HPDE6-E6E7 (cell line): ENCODE data around the gene USB1.

Experiments used
- DNase-seq: peaks from one replicate; pipeline ENCODE4 v3.0.0; 2011; ENCODE audit warnings: missing footprints; ENCODE audit errors: extremely low spot score

USB1 gene

GRCh38 chr16:58034128-58034685 is 33.0 kb downstream of the USB1 start:
- DNase-seq = no peak

DNA sequence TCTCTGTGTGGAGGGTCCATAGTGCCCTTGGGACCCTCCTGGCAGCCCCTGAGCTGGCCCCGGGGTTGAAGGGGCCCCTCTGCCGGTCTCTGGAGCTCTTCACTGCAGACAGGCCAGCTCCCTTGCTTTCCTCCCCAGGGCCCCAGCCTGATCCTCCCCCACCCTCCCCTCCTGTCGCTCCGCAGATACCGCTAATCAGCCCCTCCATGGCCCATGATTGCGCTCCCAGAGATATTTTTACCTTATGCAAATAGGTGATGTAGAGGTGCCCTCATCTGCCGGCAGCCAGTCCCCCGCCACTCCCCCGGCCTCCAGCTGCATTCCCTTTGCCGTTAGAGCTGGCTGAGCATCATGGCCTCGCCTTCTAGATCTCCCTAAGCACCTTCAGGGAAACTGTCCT is 33.6 kb downstream of the USB1 start:
- no peak for DNase-seq

DNA sequence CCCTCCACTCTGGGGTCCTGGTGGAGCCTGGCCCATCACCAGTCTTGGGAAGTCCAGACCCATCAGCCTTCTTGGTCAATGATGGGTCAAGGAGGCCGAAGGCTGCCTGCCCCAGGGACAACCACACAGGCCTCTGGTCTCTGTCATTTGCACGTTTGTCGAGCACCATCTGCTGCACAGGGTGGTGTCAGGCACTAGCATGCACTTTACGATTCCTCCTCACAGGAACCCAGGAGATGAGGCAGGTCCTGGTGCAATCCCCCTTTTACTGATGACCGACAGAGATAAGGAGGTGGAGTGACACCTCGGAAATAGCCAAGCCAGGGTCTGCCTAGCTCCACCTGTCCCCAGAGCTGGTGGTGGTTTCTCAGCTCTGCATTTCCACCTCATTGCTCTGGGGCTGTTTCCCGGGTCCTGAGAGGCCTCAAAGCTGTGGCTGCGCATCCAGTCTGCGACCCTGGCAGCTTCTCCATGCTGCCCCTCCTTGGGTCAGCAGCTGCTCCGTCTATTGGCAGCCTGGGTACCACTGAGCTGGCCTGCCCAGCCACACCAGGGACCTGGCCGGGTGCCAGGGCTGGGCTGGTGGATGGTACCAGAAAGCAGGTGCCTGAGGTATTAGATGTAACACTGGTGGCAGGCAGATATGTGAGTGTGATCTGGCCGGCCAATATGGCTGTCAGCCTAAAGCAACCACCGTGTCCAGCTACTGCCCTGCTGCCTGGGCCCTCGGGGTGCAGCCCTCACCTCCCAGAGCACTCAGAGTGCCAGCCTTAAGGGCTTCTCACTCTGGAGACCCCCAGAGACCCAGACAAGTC is 34.4 kb downstream of the USB1 start:
- no peak for DNase-seq

DNA sequence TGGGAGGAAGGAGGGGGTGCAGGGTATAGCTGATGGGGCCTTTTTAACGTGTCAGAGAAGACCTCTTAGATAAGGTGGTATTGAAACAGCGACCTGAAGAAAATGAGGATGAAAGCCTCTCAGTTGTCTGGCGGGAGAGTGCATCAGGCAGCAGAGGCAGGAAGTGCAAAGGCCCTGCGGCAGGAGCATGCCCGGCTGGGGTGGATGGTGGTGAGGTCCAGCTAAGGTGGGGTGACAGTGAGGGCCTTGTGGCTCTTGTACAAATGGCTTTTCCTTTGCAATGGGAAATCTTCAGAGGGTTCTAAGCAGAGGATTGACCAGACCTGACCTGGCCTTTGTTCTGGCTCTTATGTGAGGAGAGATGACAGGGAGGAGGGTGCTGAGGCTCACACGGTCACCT is 35.7 kb downstream of the USB1 start:
- DNase-seq = no peak

GRCh38 chr16:58037365-58038057 is 36.3 kb downstream of the USB1 start:
- no peak for DNase-seq

DNA sequence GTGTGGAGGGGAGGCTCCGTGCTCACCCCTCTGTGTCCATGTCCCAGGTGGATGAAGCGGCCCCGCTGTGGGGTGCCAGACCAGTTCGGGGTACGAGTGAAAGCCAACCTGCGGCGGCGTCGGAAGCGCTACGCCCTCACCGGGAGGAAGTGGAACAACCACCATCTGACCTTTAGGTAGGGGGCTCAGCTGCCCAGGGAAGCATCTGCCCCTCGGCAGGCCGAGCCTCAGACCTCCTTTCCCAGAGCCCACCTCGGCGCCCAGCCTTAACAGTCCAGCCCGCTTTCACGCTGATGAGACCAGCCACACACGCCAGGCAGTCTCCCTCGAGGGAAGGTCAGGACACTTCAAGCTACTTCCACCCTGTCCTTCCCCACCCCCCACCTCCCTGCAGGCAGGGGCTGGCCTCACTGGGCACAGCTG is 37.0 kb downstream of the USB1 start:
- DNase-seq = no peak

GRCh38 chr16:58039829-58040495 is 38.8 kb downstream of the USB1 start:
- DNase-seq = no peak

GRCh38 chr16:58040496-58040846 is 39.3 kb downstream of the USB1 start:
- DNase-seq = no peak

DNA sequence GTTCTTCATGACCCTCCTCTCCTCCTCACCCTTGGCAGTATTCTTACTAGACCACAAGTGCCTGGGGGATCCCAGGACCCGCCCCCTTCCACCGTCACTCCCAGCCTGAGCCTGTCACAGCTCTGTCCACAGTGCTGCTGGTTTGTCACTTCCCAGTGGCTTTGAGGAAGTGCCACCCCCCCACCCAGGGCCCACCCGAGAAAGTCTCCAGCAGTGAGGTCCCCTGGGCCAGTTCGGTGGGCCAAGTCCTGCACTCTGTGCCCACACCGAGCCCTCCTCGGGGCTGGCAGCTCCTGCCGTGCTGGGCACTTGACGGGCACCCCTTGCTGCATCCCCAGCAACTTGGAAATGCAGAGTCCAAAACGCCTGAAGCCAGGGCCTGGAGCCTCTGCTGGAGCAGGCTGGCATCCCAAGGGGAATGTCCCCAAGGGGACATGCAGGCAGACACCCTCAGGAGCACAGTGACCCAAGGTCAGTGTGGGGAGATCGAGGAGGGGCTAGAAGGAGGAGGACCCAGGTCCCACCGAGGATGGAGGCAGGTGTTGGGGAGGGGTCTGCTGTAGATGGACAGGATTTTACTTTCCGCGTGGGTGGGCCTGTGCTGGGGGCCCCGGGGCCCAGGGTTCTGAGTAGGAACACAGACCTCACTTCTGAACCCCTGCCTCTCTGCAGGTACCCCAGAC is 39.9 kb downstream of the USB1 start:
- DNase-seq = no peak

DNA sequence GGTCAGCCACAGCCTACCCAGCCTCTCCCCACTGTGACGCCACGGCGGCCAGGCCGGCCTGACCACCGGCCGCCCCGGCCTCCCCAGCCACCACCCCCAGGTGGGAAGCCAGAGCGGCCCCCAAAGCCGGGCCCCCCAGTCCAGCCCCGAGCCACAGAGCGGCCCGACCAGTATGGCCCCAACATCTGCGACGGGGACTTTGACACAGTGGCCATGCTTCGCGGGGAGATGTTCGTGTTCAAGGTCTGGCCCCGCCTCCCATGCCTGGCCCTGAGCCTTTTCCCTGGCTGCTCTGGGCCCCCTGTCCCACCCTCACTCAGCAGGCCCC is 40.4 kb downstream of the USB1 start:
- no peak for DNase-seq

GRCh38 chr16:58042001-58042885 is 41.0 kb downstream of the USB1 start:
- no peak for DNase-seq

GRCh38 chr16:58042886-58043515 is 41.8 kb downstream of the USB1 start:
- DNase-seq = no peak

- no peak for DNase-seq
Observed at GRCh38 chr16:58043571-58044155, 42.5 kb downstream of the USB1 start.

GRCh38 chr16:58044266-58045019 is 43.2 kb downstream of the USB1 start:
- DNase-seq = no peak

DNA sequence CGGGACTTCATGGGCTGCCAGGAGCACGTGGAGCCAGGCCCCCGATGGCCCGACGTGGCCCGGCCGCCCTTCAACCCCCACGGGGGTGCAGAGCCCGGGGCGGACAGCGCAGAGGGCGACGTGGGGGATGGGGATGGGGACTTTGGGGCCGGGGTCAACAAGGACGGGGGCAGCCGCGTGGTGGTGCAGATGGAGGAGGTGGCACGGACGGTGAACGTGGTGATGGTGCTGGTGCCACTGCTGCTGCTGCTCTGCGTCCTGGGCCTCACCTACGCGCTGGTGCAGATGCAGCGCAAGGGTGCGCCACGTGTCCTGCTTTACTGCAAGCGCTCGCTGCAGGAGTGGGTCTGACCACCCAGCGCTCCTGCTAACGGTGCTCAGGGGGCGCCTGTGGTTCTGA is 43.9 kb downstream of the USB1 start:
- no peak for DNase-seq

GRCh38 chr16:58046054-58046881 is 45.1 kb downstream of the USB1 start:
- DNase-seq = no peak

DNA sequence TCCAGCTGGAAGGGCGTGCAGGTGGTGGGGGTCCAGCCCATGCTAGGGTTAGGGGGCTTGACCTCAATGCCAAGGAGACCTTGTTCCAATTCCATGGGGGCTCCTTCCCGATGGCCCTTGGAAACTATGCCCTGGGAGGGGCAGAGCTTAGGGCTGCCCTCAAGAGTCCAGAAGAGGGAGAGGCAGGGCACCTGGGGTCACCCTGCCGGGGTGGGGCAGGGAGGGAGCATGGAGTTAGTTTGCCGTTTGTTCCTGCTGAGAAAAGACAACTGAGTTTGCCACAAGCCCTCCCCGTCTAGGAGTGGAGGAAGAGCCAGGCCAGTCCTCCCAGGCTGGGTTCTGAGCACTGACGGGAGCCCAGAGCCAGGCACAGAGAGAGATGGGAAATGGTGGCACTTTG is 45.7 kb downstream of the USB1 start:
- no peak for DNase-seq

DNA sequence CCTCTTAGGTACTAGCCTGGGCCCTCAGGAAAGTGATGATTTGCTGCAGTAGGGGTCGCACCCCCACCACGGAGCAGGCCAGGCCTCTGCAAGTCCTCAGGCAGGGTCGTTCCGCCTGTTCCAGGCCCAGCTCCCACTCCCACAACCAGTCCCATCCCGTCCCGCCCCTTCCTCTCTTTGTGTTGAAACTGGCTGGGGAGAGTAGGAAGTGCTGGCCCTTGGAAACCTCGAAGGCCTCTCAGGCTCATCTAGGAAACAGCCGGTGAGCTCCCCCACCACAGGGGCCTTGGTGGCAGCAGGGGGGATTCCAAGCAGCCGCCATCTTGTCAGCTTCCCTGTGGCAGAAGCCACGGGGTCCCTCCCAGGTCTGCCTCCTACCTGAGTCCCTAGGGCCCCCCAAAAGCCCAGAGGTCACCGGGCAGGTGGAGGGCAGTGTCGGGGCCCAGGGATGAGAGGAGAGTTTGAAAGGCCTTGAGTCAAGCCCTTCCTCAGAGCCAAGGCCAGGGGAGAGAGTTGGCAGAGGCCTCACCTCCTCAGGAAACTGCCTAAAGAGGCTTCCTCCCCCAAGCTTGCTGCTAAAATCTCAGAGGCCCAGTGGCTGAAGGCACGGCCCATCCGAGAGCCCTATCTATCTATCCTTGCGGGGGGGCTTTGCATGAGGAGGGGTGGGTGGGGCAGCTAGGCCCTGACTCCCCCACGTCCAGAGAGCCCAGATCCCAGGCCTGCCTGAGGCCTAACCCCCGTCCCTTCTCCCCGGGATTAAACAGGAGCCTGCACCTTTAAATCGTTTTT is 46.5 kb downstream of the USB1 start:
- DNase-seq = no peak
